ENCODE measurements around the gene WFDC2. TPM values are rescaled to one million over a fixed set of nuclear protein-coding genes. Genes with fewer than 3 reads are reported as not detected.

The WFDC2 gene
- total and polyA plus RNA-seq, 2 experiments from 2014 or later = 28.0 to 155 TPM

DNA sequence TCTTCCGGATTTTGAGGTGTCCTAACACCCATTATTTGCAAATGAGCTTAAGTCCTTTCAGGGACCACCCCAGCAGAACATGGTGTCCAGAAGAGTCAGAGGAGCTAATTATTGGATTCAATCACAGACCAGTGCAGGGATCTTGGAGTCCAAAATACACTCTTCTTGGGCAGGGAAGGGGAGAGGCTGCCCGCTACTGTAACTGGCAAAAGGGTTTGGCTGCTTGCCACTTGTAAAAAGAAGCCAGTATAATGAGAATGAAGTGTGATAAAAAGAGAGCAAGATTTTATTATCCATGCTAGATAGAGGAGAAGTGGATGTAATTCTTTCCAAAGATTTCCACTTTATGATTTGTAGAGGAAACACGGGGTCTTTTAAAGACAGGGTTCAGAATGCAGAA lies 26.6 kb downstream of the WFDC2 start:
- Mint-ChIP-seq H3K27ac (no peak overlapping the region), H3K9me3 (no peaks in the 10 kb centered on the region)
- ATAC-seq = no peak

More for the DNA sequence above, 26.6 kb downstream of the WFDC2 start:
- DNase-seq (ENCODE audit: low spot score) = no peak
- Histone ChIP-seq H3K4me3 (no peak overlapping the region), H3K4me2 (no peak overlapping the region), H3K9me2 (ENCODE audit: insufficient read depth) (no peaks in the 10 kb centered on the region), H3K27ac (ENCODE audit: low read depth) (no peak overlapping the region), H3F3A (replicated peaks; ENCODE audit: low read depth) (no peaks in the 10 kb centered on the region), H4K20me1 (replicated peaks; ENCODE audit: insufficient read depth) (no peaks in the 10 kb centered on the region), H3K27me3 (ENCODE audit: insufficient read depth) (no peaks in the 10 kb centered on the region), H3K4me1 (ENCODE audit: insufficient read depth) (no peaks in the 10 kb centered on the region), H2AFZ (no peak overlapping the region), H3K79me2 (replicated peaks; ENCODE audit: insufficient read depth) (no peaks in the 10 kb centered on the region), H3K36me3 (ENCODE audit: insufficient read depth) (no peaks in the 10 kb centered on the region; the same call in 1 of the 2 replicates)
- no peaks in the 10 kb centered on the region for H3K4me1 Mint-ChIP-seq
- TF ChIP-seq POLR2AphosphoS5 (IDR thresholded peaks at IDR 0.05; ENCODE audit: low read depth) = no peak
- TF ChIP-seq EZH2 (IDR thresholded peaks at IDR 0.05; ENCODE audit: low read depth, unreplicated experiment) = no peak
- TF ChIP-seq ZNF331 (CRISPR knock-in tag; IDR thresholded peaks at IDR 0.05; ENCODE audit: low read depth) = no peak
- TF ChIP-seq, protein P1, sequence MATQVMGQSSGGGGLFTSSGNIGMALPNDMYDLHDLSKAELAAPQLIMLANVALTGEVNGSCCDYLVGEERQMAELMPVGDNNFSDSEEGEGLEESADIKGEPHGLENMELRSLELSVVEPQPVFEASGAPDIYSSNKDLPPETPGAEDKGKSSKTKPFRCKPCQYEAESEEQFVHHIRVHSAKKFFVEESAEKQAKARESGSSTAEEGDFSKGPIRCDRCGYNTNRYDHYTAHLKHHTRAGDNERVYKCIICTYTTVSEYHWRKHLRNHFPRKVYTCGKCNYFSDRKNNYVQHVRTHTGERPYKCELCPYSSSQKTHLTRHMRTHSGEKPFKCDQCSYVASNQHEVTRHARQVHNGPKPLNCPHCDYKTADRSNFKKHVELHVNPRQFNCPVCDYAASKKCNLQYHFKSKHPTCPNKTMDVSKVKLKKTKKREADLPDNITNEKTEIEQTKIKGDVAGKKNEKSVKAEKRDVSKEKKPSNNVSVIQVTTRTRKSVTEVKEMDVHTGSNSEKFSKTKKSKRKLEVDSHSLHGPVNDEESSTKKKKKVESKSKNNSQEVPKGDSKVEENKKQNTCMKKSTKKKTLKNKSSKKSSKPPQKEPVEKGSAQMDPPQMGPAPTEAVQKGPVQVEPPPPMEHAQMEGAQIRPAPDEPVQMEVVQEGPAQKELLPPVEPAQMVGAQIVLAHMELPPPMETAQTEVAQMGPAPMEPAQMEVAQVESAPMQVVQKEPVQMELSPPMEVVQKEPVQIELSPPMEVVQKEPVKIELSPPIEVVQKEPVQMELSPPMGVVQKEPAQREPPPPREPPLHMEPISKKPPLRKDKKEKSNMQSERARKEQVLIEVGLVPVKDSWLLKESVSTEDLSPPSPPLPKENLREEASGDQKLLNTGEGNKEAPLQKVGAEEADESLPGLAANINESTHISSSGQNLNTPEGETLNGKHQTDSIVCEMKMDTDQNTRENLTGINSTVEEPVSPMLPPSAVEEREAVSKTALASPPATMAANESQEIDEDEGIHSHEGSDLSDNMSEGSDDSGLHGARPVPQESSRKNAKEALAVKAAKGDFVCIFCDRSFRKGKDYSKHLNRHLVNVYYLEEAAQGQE (IDR thresholded peaks at IDR 0.05; ENCODE audit: unreplicated experiment) = no peak
- TF ChIP-seq, protein P2, sequence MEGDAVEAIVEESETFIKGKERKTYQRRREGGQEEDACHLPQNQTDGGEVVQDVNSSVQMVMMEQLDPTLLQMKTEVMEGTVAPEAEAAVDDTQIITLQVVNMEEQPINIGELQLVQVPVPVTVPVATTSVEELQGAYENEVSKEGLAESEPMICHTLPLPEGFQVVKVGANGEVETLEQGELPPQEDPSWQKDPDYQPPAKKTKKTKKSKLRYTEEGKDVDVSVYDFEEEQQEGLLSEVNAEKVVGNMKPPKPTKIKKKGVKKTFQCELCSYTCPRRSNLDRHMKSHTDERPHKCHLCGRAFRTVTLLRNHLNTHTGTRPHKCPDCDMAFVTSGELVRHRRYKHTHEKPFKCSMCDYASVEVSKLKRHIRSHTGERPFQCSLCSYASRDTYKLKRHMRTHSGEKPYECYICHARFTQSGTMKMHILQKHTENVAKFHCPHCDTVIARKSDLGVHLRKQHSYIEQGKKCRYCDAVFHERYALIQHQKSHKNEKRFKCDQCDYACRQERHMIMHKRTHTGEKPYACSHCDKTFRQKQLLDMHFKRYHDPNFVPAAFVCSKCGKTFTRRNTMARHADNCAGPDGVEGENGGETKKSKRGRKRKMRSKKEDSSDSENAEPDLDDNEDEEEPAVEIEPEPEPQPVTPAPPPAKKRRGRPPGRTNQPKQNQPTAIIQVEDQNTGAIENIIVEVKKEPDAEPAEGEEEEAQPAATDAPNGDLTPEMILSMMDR (conservative IDR thresholded peaks at IDR 0.05; ENCODE audit: low read depth in 2 of 2) = no peak
- TF ChIP-seq, protein P3, sequence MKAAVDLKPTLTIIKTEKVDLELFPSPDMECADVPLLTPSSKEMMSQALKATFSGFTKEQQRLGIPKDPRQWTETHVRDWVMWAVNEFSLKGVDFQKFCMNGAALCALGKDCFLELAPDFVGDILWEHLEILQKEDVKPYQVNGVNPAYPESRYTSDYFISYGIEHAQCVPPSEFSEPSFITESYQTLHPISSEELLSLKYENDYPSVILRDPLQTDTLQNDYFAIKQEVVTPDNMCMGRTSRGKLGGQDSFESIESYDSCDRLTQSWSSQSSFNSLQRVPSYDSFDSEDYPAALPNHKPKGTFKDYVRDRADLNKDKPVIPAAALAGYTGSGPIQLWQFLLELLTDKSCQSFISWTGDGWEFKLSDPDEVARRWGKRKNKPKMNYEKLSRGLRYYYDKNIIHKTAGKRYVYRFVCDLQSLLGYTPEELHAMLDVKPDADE (IDR thresholded peaks at IDR 0.05) = no peak
- TF ChIP-seq JUNB (IDR thresholded peaks at IDR 0.05; ENCODE audit: unreplicated experiment) = no peak
- TF ChIP-seq CREB1 (CRISPR knock-in tag; IDR thresholded peaks at IDR 0.05; ENCODE audit: low read depth) = no peak
- TF ChIP-seq NANOG (IDR thresholded peaks at IDR 0.05; ENCODE audit: borderline replicate concordance) = no peak
- peaks cover 5% of the 10 kb centered on the region for H3K27me3 Mint-ChIP-seq (ENCODE audit: insufficient read depth, low read depth, poor library complexity)
- no peak overlapping the region for H3K4me3 Mint-ChIP-seq
- H3K36me3 Mint-ChIP-seq (ENCODE audit: low read depth) = no peaks in the 10 kb centered on the region; the same call in 2 of the 3 replicates

Data from GM23338 (cell line).